K562 (cell line): Measurements from ENCODE around the gene ITPR1. TPM values are rescaled to one million over a fixed set of nuclear protein-coding genes. Genes with fewer than 3 reads are reported as not detected.

ENCODE experiments used
- ATAC-seq: fragments of 200-7000 bp; cut with Tn5 transposase; 3 replicates; pipeline ENCODE4 v1.9.1; 2020; ENCODE audit warnings: moderate library complexity
- BruUV-seq: library from RNA; stranded (reverse); fragments of 400-500 nt; replicated peaks from 2 replicates; lab custom pipeline; 2021; lab: Mats Ljungman, UMichigan
- CTCF ChIA-PET: fragments of 300-600 bp; formaldehyde crosslinking; extraction: SDS; loops from one replicate; lab custom pipeline; 2021; ENCODE audit warnings: low intra/inter-chr PET ratio; lab: Yijun Ruan, JAX
- POLR2A ChIA-PET: fragments of 300-600, 350-650 bp; sonication (Branson Sonifier 250); formaldehyde crosslinking; extraction: SDS; loops from one replicate; lab custom pipeline; 2021; ENCODE audit warnings: antibody characterized with exemption, inconsistent platforms; lab: Yijun Ruan, JAX
- DNase-seq, 4 experiments: peaks; one replicate each; pipeline versions ENCODE4 v3.0.0 to v3.0.0-alpha.2; 2011 to 2018; ENCODE audit warnings: low spot score in 3 of 4, mixed read lengths in 3 of 4; ENCODE audit errors: extremely low read depth in 1 of 4
- FAIRE-seq: peaks from 2 replicates; lab custom pipeline; 2011; peaks lifted over from hg19 to GRCh38; lab: Jason Lieb, UNC
- H2AFZ ChIP-seq: 2 replicates; pipeline ENCODE4 v1.6.0; 2011; ENCODE audit warnings: low read depth, low read length, control low read depth, inconsistent platforms
- H3K27ac ChIP-seq: fragments of 200-600 bp; 3 replicates; pipeline ENCODE4 v1.8.0; 2011; ENCODE audit warnings: low read depth, mild to moderate bottlenecking, control low read depth, inconsistent platforms, low read length, moderate library complexity, mixed read lengths; ENCODE audit errors: extremely low read depth
- H3K27me3 ChIP-seq, 2 experiments: fragments of 300-600 bp in 1 of 2; 2 replicates in 1 of 2; 3 replicates in 1 of 2; pipeline versions ENCODE4 v1.6.0 to v1.8.0; 2011; ENCODE audit warnings: inconsistent platforms in 2 of 2, low read length in 2 of 2, mild to moderate bottlenecking in 1 of 2, mixed read lengths in 1 of 2, moderate library complexity in 1 of 2; ENCODE audit not compliant: control insufficient read depth in 2 of 2, insufficient read depth in 2 of 2
- H3K36me3 ChIP-seq: fragments of 300-600 bp; 3 replicates; pipeline ENCODE4 v1.8.0; 2011; ENCODE audit warnings: mild to moderate bottlenecking, low read length, inconsistent platforms; ENCODE audit not compliant: control insufficient read depth, insufficient read depth
- H3K4me1 ChIP-seq, 2 experiments: fragments of 200-600 bp in 1 of 2; replicated peaks in 1 of 2; 2 replicates in 1 of 2; 3 replicates in 1 of 2; pipeline versions ENCODE4 v1.5.1 to v1.8.0; 2011; ENCODE audit warnings: inconsistent platforms in 2 of 2, low read length in 2 of 2, mild to moderate bottlenecking in 1 of 2, mixed read lengths in 1 of 2, moderate library complexity in 1 of 2; ENCODE audit not compliant: control insufficient read depth in 2 of 2, insufficient read depth in 2 of 2
- H3K4me2 ChIP-seq: 2 replicates; pipeline ENCODE4 v1.6.1; 2011; ENCODE audit warnings: low read length, control low read depth, inconsistent platforms, mixed read lengths; ENCODE audit not compliant: insufficient read depth
- H3K4me3 ChIP-seq: fragments of 200-600 bp; sonication (generic), shearing (Covaris generic); 2 replicates; pipeline ENCODE4 v1.5.1; 2016; ENCODE audit warnings: control low read depth, inconsistent platforms
- H3K79me2 ChIP-seq: fragments of 200-600 bp; 3 replicates; pipeline ENCODE4 v1.8.0; 2011; ENCODE audit warnings: low read length, inconsistent platforms; ENCODE audit not compliant: control insufficient read depth, insufficient read depth
- H3K9ac ChIP-seq, 2 experiments: 2 replicates each; pipeline versions ENCODE4 v1.6.0 to v1.6.1; 2011; ENCODE audit warnings: low read depth in 2 of 2, low read length in 2 of 2, control low read depth in 1 of 2, inconsistent platforms in 1 of 2, mild to moderate bottlenecking in 1 of 2, mixed read lengths in 1 of 2; ENCODE audit not compliant: insufficient read depth in 1 of 2
- H3K9me1 ChIP-seq: one replicate; pipeline ENCODE4 v1.6.0; 2011; ENCODE audit warnings: inconsistent platforms, mild to moderate bottlenecking, low read length, moderate library complexity; ENCODE audit not compliant: control insufficient read depth, insufficient read depth
- H3K9me3 ChIP-seq: replicated peaks from 2 replicates; pipeline ENCODE4 v1.5.1; 2011; ENCODE audit warnings: low read depth, low read length, inconsistent platforms; ENCODE audit not compliant: control insufficient read depth, insufficient read depth
- H4K20me1 ChIP-seq: replicated peaks from 2 replicates; pipeline ENCODE4 v1.6.1; 2011; ENCODE audit warnings: low read length, inconsistent platforms, mixed read lengths; ENCODE audit not compliant: control insufficient read depth, insufficient read depth
- BDP1 ChIP-seq: IDR thresholded peaks from 3 replicates; pipeline ENCODE4 v1.6.1; 2011; ENCODE audit not compliant: insufficient read length, insufficient read depth
- NFE2L1 ChIP-seq: fragments of 450-650 bp; IDR thresholded peaks from 2 replicates; pipeline ENCODE4 v1.6.1; 2016; ENCODE audit warnings: missing genetic modification characterization, low read depth, mild to moderate bottlenecking, missing compliant biosample characterization, moderate library complexity, borderline replicate concordance
- NFXL1 ChIP-seq: fragments of 450-650 bp; formaldehyde crosslinking; IDR thresholded peaks from 2 replicates; pipeline ENCODE4 v1.4.0; 2021; ENCODE audit warnings: mild to moderate bottlenecking
- NR4A1 ChIP-seq, 2 experiments: fragments of 250-450 bp in 1 of 2; fragments of 450-650 bp in 1 of 2; sonication (Bioruptor Pico) in 1 of 2; IDR thresholded peaks; 2 replicates each; pipeline versions ENCODE4 v1.4.0 to v1.6.1; 2016 to 2020; ENCODE audit warnings: mild to moderate bottlenecking in 2 of 2, missing compliant biosample characterization in 1 of 2, missing genetic modification characterization in 1 of 2, moderate library complexity in 1 of 2
- SIN3A ChIP-seq, 2 experiments: fragments of 150-350 bp in 1 of 2; IDR thresholded peaks; 2 replicates each; pipeline ENCODE4 v1.6.1; 2011 to 2016; ENCODE audit warnings: borderline replicate concordance in 2 of 2, low read depth in 2 of 2, low read length in 2 of 2, mild to moderate bottlenecking in 2 of 2, moderate library complexity in 2 of 2; ENCODE audit not compliant: control insufficient read depth in 1 of 2
- SIN3B ChIP-seq: fragments of 450-650 bp; IDR thresholded peaks from 2 replicates; pipeline ENCODE4 v1.6.1; 2017; ENCODE audit warnings: low read depth, mild to moderate bottlenecking, moderate library complexity
- TARDBP ChIP-seq: fragments of 450-650 bp; IDR thresholded peaks from 2 replicates; pipeline ENCODE4 v1.6.1; 2016
- TEAD1 ChIP-seq, 2 experiments: fragments of 450-650 bp in 1 of 2; sonication (generic) in 1 of 2; formaldehyde crosslinking; IDR thresholded peaks; 2 replicates each; pipeline versions ENCODE4 v1.4.0 to v1.8.0; 2020 to 2022; ENCODE audit warnings: mild to moderate bottlenecking in 2 of 2, missing genetic modification reagents in 1 of 2
- THRB ChIP-seq: fragments of 450-650 bp; formaldehyde crosslinking; conservative IDR thresholded peaks from 2 replicates; pipeline ENCODE4 v1.4.0; 2022; ENCODE audit warnings: mild to moderate bottlenecking, missing genetic modification characterization
- ZBTB2 ChIP-seq: fragments of 450-650 bp; IDR thresholded peaks from 2 replicates; pipeline ENCODE4 v1.6.1; 2016; ENCODE audit warnings: antibody characterized with exemption
- ZNF121 ChIP-seq: sonication (generic); formaldehyde crosslinking; conservative IDR thresholded peaks from 2 replicates; pipeline ENCODE4 v1.8.0; 2022; ENCODE audit warnings: missing genetic modification reagents
- ZNF347 ChIP-seq: fragments of 450-650 bp; formaldehyde crosslinking; IDR thresholded peaks from 2 replicates; pipeline ENCODE4 v1.4.0; 2020; ENCODE audit warnings: low read depth, mild to moderate bottlenecking, moderate library complexity
- WGBS: fragments of 100-300 bp; shearing (Covaris generic); methylation state at CpG from one replicate; pipeline ENCODE4 v1.1.6; 2016; ENCODE audit warnings: low coverage, mixed read lengths; ENCODE audit not compliant: insufficient coverage; ENCODE audit errors: missing lambda C conversion rate; 5-methylcytosine and 5-hydroxymethylcytosine counted together
- in situ Hi-C: fragments of 300-500 bp; cut with MboI; formaldehyde crosslinking; loops from 4 replicates; pipeline ENCODE4 v1.15.0; 2018; ENCODE audit warnings: inconsistent platforms, mixed read lengths
- intact Hi-C: fragments of 100-400 bp; cut with micrococcal nuclease; formaldehyde crosslinking; loops from 2 replicates; pipeline ENCODE4 v1.14.2; 2022
- polyA plus RNA-seq, 8 experiments: library from polyadenylated mRNA; depleted of rRNA in 4 of 8; stranded (reverse) in 5 of 8; unstranded in 3 of 8; fragments of >200 nt; fragmentation: Nextera tagmentation in 2 of 8; fragmentation: Illumina TruSeq in 1 of 8; extraction: Ambion mirVana in 2 of 8; extraction: Trizol in 1 of 8; gene quantifications; 2 replicates each; pipeline versions ENCODE4 v1.2.1 to v1.2.3, GENCODE V29; 2011 to 2014; ENCODE audit warnings: inconsistent platforms in 1 of 8, missing spikeins in 1 of 8
- total RNA-seq, 7 experiments: library from RNA; depleted of rRNA in 6 of 7; stranded (reverse); fragments of >200 nt in 6 of 7; fragmentation: Illumina TruSeq in 2 of 7; extraction: Trizol in 2 of 7; gene quantifications; 2 replicates each; pipeline versions ENCODE4 v1.2.1 to v1.2.3, GENCODE V29; 2011 to 2021; ENCODE audit warnings: low replicate concordance in 1 of 7

Gene ITPR1
- total and polyA plus RNA-seq, 9 of the 15 experiments (the other 6 are each of a cell fraction or from before 2014, with no cell fraction given) = 22.4 to 40.0 (median 27.4) TPM

- no peaks in the 10 kb centered on the region for H3K27me3 ChIP-seq
- intact Hi-C loops (no loop called here), in situ Hi-C loops (no loop called here)
- no peaks in the 10 kb centered on the region for H3K36me3 ChIP-seq
- 83% methylated on average over 3 of the region's 3 CpGs for WGBS
- no peaks in the 10 kb centered on the region for H3K9me1 ChIP-seq
- FAIRE-seq (no peak), ATAC-seq (no peak), DNase-seq (no peak)
- H3K9me3 ChIP-seq = no peaks in the 10 kb centered on the region
- TF ChIP-seq ZNF121 = peak; percentile 71; the same call in 1 of the 2 replicates
- no peak for TF ChIP-seq ZNF347 (CRISPR knock-in tag)
- H4K20me1 ChIP-seq = no peaks in the 10 kb centered on the region
- no peak overlapping the region for H3K4me2 ChIP-seq
- no TSS peak for BruUV-seq
- CTCF ChIA-PET = no interaction called here
- no peak overlapping the region for H3K4me3 ChIP-seq
- H3K27ac ChIP-seq = no peak overlapping the region
- H3K79me2 ChIP-seq = no peaks in the 10 kb centered on the region
- POLR2A ChIA-PET = interaction anchor here (1.8 kb wide), 1 partner anchor 11 kb away, joined by 5 read pairs; no protein-coding TSS in a partner anchor
- no peak overlapping the region for H2AFZ ChIP-seq
- H3K9ac ChIP-seq = no peak overlapping the region
- H3K4me1 ChIP-seq = no peaks in the 10 kb centered on the region; a peak in 1 of 5 replicates
These were observed 389.9 kb downstream of the ITPR1 start for GRCh38 chr3:4883011-4883410.

GRCh38 chr3:4884888-4885287 lies 391.7 kb downstream of the ITPR1 start:
- H3K4me1 ChIP-seq = peaks cover 0 to 16% of the 10 kb centered on the region in 2 experiments; a peak in 3 of 5 replicates
- no peak overlapping the region for H3K4me2 ChIP-seq
- H3K9ac ChIP-seq = no peak overlapping the region
- POLR2A ChIA-PET = interaction anchor here (0.6 to 1.5 kb wide), 2 partner anchors 11 to 102 kb away, joined by 3 to 5 read pairs; no protein-coding TSS in a partner anchor
- CTCF ChIA-PET = no interaction called here
- H3K36me3 ChIP-seq = no peaks in the 10 kb centered on the region
- in situ Hi-C loops = no loop called here
- no peaks in the 10 kb centered on the region for H3K9me1 ChIP-seq
- 73% methylated on average over 3 of the region's 3 CpGs for WGBS
- peak overlapping the region; percentile 14 for H2AFZ ChIP-seq
- DNase-seq = no peak
- no peaks in the 10 kb centered on the region for H3K9me3 ChIP-seq
- no peak for FAIRE-seq
- H3K27me3 ChIP-seq = no peaks in the 10 kb centered on the region
- no peak overlapping the region for H3K27ac ChIP-seq
- intact Hi-C loops = loop anchor here (5.0 kb wide), 1 partner anchor 163 kb away; no protein-coding TSS in a partner anchor
- no TSS peak for BruUV-seq
- H3K79me2 ChIP-seq = no peaks in the 10 kb centered on the region
- H3K4me3 ChIP-seq = no peak overlapping the region
- ATAC-seq = no peak
- no peaks in the 10 kb centered on the region for H4K20me1 ChIP-seq
- TF ChIP-seq NFXL1 = no peak
- TF ChIP-seq SIN3B = no peak
- no peak for TF ChIP-seq THRB (CRISPR knock-in tag)
- TF ChIP-seq TARDBP = no peak
- TF ChIP-seq SIN3A (IDR thresholded peaks at IDR 0.05; ENCODE audit: borderline replicate concordance in 2 of 2, control insufficient read depth in 1 of 2, low read depth in 2 of 2, low read length in 2 of 2) = no peak
- 0 out of 4 replicates have a peak, but pooled peaks of 1 of the 2 experiments have one; percentile 46 for TF ChIP-seq TEAD1 (CRISPR knock-in tag; IDR thresholded peaks at IDR 0.05)
- no peak for TF ChIP-seq NFE2L1
- TF ChIP-seq BDP1 = no peak
- TF ChIP-seq ZBTB2 = no peak
- no peak for TF ChIP-seq NR4A1 (CRISPR knock-in tag; IDR thresholded peaks at IDR 0.05)
- TF ChIP-seq NR4A1 (tag; IDR thresholded peaks at IDR 0.05) = peak; percentile 65
